HepG2 (cell line): Measurements from ENCODE around the gene SEC14L2. TPM values are rescaled to one million over a fixed set of nuclear protein-coding genes. Genes with fewer than 3 reads are reported as not detected.
A peak's percentile ranks its signal among the peaks of the same experiment; 100 is the strongest.

Source experiments
- E2F1 ChIP-seq: sonication (generic); formaldehyde crosslinking; IDR thresholded peaks from 2 replicates; pipeline ENCODE4 v1.5.0; 2020; ENCODE audit warnings: missing genetic modification reagents
- HMGA1 ChIP-seq: sonication (generic); formaldehyde crosslinking; conservative IDR thresholded peaks from 2 replicates; pipeline ENCODE4 v1.4.0; 2020; ENCODE audit warnings: missing genetic modification reagents
- NR2C2 ChIP-seq: sonication (generic); formaldehyde crosslinking; IDR thresholded peaks from 2 replicates; pipeline ENCODE4 v1.4.0; 2020; ENCODE audit warnings: missing genetic modification reagents, mild to moderate bottlenecking, moderate library complexity, borderline replicate concordance
- PAF1 ChIP-seq: IDR thresholded peaks from 2 replicates; pipeline ENCODE4 v1.6.1; 2016; ENCODE audit warnings: missing genetic modification reagents, missing compliant biosample characterization
- PHB2 ChIP-seq: fragments of 450-650 bp; IDR thresholded peaks from 2 replicates; pipeline ENCODE4 v1.6.1; 2018; ENCODE audit not compliant: partially characterized antibody
- PPARG ChIP-seq: conservative IDR thresholded peaks from 2 replicates; pipeline ENCODE4 v1.6.1; 2016; ENCODE audit warnings: missing biosample characterization, missing genetic modification reagents
- RBM22 ChIP-seq: fragments of 200-400 bp; formaldehyde crosslinking; optimal IDR thresholded peaks from 2 replicates; pipeline ENCODE3; 2017; ENCODE audit warnings: mild to moderate bottlenecking, low read length, moderate library complexity
- SAFB2 ChIP-seq: sonication (generic); formaldehyde crosslinking; IDR thresholded peaks from 2 replicates; pipeline ENCODE4 v1.5.1; 2020; ENCODE audit warnings: missing genetic modification reagents, low read depth, mild to moderate bottlenecking, borderline replicate concordance
- SMARCC2 ChIP-seq: fragments of 450-650 bp; IDR thresholded peaks from 2 replicates; pipeline ENCODE4 v1.6.1; 2017; ENCODE audit warnings: antibody characterized with exemption, mild to moderate bottlenecking
- TEF ChIP-seq: sonication (generic); formaldehyde crosslinking; IDR thresholded peaks from 2 replicates; pipeline ENCODE4 v1.5.0; 2020; ENCODE audit warnings: missing genetic modification reagents
- USF2 ChIP-seq, 2 experiments: sonication (generic) in 1 of 2; formaldehyde crosslinking in 1 of 2; IDR thresholded peaks; 2 replicates each; pipeline versions ENCODE4 v1.5.1 to v1.6.1; 2011 to 2020; ENCODE audit warnings: borderline replicate concordance in 1 of 2, low read depth in 1 of 2, low read length in 1 of 2, mild to moderate bottlenecking in 1 of 2, missing genetic modification reagents in 1 of 2, moderate library complexity in 1 of 2
- ZBTB46 ChIP-seq: sonication (generic); formaldehyde crosslinking; IDR thresholded peaks from 2 replicates; pipeline ENCODE4 v1.4.0; 2020; ENCODE audit warnings: mild to moderate bottlenecking, missing genetic modification reagents, borderline replicate concordance
- ZNF12 ChIP-seq: sonication (generic); formaldehyde crosslinking; IDR thresholded peaks from 2 replicates; pipeline ENCODE4 v1.5.0; 2020; ENCODE audit warnings: missing genetic modification reagents
- ZNF549 ChIP-seq: sonication (generic); formaldehyde crosslinking; IDR thresholded peaks from 2 replicates; pipeline ENCODE4 v1.5.0; 2020; ENCODE audit warnings: missing genetic modification reagents
- ZNF607 ChIP-seq: sonication (generic); formaldehyde crosslinking; IDR thresholded peaks from 2 replicates; pipeline ENCODE4 v1.5.1; 2020; ENCODE audit warnings: missing genetic modification reagents, mild to moderate bottlenecking, borderline replicate concordance
- polyA plus RNA-seq, 8 experiments: library from polyadenylated mRNA; depleted of rRNA in 3 of 8; stranded (reverse) in 7 of 8; unstranded in 1 of 8; fragments of >200 nt; fragmentation: Illumina TruSeq in 4 of 8; extraction: Trizol in 4 of 8; gene quantifications; 2 replicates each; pipeline versions ENCODE4 v1.2.1 to v1.2.3, GENCODE V29; 2011 to 2016; ENCODE audit warnings: low read depth in 4 of 8, missing spikeins in 1 of 8, mixed read lengths in 1 of 8; ENCODE audit not compliant: insufficient read depth in 1 of 8
- total RNA-seq, 5 experiments: library from RNA; depleted of rRNA; stranded (reverse); fragments of >200 nt; fragmentation: Illumina TruSeq; extraction: Trizol; gene quantifications; 2 replicates each; pipeline ENCODE4 v1.2.3, GENCODE V29; 2016; ENCODE audit warnings: low read depth in 1 of 5
- TF ChIP-seq, protein P1 (sequence below): IDR thresholded peaks from 2 replicates; pipeline ENCODE4 v1.6.1; 2016; ENCODE audit warnings: missing compliant biosample characterization, missing genetic modification reagents, borderline replicate concordance
- TF ChIP-seq, protein P2 (sequence below): sonication (generic); formaldehyde crosslinking; IDR thresholded peaks from 2 replicates; pipeline ENCODE4 v1.4.0; 2020; ENCODE audit warnings: mild to moderate bottlenecking, missing genetic modification reagents
- TF ChIP-seq, protein P3 (sequence below): sonication (generic); formaldehyde crosslinking; IDR thresholded peaks from 2 replicates; pipeline ENCODE4 v1.8.1; 2023; ENCODE audit warnings: missing genetic modification reagents, mild to moderate bottlenecking, borderline replicate concordance

The SEC14L2 gene
- total and polyA plus RNA-seq, 2 of the 13 experiments (the other 11 are each of a cell fraction or from before 2014, with no cell fraction given) = 4.1 to 5.1 TPM

DNA sequence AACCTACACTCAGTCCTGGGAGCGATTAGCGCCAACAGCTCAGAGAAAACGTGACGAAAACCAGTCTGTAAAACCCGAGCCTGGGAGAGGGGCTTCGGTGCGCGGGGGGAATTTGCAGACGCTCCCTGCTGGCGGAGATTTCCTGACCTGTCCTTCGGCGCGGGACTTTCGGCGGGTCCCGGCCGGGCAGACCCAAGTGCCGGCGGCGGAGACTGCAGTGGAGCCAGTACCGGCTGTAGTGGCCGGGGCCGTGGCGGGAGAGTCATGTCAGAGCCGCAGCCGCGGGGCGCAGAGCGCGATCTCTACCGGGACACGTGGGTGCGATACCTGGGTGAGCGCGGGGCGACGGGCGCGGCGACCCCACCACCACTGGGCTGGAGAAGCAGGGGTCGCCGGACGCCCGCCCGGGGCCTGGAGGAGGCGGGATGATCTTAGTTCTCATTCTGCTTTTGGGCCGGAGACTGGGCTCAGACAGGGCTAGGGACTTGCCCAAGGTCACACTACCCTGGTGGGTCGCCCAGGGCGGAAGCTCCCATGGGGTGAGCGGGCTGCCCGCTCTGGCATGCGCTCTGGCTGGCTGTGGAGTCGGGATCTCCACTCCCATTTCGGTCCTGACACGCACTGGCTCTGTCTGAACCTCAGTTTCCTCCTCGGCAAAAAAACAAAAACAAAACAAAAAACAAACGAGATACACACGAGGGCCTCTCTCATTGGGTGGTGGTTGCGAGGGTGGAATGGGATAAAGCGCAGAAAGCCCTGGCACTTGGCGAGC lies 29.0 kb downstream of the SEC14L2 start, which contains the start of gene MTFP1 (continued):
- TF ChIP-seq, protein P1, sequence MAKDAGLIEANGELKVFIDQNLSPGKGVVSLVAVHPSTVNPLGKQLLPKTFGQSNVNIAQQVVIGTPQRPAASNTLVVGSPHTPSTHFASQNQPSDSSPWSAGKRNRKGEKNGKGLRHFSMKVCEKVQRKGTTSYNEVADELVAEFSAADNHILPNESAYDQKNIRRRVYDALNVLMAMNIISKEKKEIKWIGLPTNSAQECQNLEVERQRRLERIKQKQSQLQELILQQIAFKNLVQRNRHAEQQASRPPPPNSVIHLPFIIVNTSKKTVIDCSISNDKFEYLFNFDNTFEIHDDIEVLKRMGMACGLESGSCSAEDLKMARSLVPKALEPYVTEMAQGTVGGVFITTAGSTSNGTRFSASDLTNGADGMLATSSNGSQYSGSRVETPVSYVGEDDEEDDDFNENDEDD (CRISPR knock-in tag) = peak; percentile 73; the same call in 1 of the 2 replicates
- TF ChIP-seq, protein P2, sequence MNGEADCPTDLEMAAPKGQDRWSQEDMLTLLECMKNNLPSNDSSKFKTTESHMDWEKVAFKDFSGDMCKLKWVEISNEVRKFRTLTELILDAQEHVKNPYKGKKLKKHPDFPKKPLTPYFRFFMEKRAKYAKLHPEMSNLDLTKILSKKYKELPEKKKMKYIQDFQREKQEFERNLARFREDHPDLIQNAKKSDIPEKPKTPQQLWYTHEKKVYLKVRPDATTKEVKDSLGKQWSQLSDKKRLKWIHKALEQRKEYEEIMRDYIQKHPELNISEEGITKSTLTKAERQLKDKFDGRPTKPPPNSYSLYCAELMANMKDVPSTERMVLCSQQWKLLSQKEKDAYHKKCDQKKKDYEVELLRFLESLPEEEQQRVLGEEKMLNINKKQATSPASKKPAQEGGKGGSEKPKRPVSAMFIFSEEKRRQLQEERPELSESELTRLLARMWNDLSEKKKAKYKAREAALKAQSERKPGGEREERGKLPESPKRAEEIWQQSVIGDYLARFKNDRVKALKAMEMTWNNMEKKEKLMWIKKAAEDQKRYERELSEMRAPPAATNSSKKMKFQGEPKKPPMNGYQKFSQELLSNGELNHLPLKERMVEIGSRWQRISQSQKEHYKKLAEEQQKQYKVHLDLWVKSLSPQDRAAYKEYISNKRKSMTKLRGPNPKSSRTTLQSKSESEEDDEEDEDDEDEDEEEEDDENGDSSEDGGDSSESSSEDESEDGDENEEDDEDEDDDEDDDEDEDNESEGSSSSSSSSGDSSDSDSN (CRISPR knock-in tag) = peak; percentile 74
- TF ChIP-seq PHB2 (no peak), ZBTB46 (CRISPR knock-in tag) (no peak), ZNF12 (CRISPR knock-in tag) (no peak), USF2 (IDR thresholded peaks at IDR 0.05; ENCODE audit: low read depth, low read length) (no peak), USF2 (CRISPR knock-in tag; IDR thresholded peaks at IDR 0.05; ENCODE audit: borderline replicate concordance) (peak; percentile 71), NR2C2 (no peak), SAFB2 (CRISPR knock-in tag) (peak; percentile 50; the same call in 1 of the 2 replicates), TEF (CRISPR knock-in tag) (no peak), PAF1 (CRISPR knock-in tag) (no peak), RBM22 (no peak), ZNF607 (CRISPR knock-in tag) (0 out of 2 replicates have a peak, but pooled peaks have one; percentile 13), E2F1 (CRISPR knock-in tag) (peak; percentile 43; the same call in 1 of the 2 replicates), ZNF549 (CRISPR knock-in tag) (no peak), PPARG (CRISPR knock-in tag) (0 out of 2 replicates have a peak, but pooled peaks have one; percentile 32), HMGA1 (CRISPR knock-in tag) (no peak), SMARCC2 (no peak)
- TF ChIP-seq, protein P3, sequence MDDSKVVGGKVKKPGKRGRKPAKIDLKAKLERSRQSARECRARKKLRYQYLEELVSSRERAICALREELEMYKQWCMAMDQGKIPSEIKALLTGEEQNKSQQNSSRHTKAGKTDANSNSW (CRISPR knock-in tag) = no peak
